MV-4-11 (cell line): Measurements from ENCODE around the gene ZNF689.

Experiments used
- DNase-seq: peaks from one replicate; lab custom pipeline; 2025; lab: John Stamatoyannopoulos, UW

ZNF689 gene

DNA sequence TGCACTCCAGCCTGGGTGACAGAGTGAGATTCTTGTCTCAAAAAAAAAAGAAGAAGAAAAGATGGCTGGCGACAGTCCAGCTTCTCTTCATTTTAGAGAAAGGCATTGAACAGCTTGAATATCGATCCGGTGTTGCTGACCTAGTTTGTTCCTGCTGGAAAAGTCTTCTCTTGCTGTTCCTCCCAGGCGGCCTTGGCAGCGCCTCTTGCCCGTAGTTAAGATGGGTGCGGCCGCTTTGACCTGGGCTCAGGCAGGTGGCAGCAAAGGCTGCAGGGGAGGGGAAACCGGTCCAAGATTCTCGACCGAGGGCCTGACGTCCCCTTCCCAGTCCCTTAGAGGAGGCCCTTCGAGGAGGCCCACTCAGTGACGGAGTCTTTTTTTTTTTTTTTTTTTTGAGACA lies 48.2 kb downstream of the ZNF689 start:
- DNase-seq: no peak

DNA sequence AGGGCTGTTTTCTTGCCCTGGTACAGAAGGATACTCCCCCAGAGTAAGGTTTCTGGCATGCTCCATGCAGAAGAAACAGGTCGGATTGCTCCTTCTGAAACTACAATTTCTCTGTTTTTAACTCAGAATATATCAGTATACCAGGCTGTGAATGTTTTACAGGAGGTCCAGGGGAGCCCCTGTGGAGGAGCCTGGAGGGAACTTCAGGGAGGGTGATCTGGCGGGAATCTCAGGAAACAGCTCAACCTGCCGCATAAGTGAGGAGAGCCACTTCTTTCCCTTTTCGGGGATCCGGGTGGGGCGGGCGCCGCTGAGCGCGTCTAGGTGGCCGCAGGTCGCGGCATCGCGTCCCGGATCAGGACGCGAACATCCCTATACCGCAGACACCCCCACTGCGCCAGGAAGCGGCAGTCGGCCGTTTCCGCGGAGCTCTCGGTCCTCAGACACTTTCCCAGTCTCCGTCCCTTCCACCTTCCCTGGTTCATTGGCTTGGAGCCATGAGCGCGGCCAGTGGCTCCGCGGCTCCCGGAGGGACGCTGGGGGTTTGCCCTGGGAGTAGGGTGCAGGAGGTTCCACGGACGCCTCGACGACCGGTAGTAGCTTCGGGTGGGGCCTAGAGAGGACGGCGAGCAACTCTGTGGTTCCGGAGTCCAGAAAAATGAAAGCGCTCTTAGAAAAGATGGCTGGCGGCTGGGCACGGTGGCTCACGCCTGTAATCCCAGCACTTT lies 48.9 kb downstream of the ZNF689 start:
- DNase-seq: no peak

DNA sequence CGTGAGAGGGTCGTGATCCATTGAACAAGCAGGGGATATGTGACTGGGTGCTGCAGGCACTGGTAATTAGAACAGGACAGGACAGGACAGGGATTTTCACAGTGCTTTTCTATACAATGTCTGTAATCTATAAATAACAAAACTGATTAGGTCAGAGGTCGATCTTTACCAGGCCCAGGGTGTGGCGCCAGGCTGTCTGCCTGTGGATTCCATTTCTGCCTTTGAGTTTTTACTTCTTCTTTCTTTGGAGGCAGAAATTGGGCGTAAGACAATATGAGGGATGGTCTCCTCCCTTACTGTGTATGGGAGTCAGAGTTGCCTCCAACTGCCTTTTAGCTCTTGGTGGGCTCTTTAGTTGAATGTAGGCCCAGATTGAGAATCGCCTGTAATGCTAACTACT lies 50.5 kb downstream of the ZNF689 start:
- peak; percentile 69 for DNase-seq

DNA sequence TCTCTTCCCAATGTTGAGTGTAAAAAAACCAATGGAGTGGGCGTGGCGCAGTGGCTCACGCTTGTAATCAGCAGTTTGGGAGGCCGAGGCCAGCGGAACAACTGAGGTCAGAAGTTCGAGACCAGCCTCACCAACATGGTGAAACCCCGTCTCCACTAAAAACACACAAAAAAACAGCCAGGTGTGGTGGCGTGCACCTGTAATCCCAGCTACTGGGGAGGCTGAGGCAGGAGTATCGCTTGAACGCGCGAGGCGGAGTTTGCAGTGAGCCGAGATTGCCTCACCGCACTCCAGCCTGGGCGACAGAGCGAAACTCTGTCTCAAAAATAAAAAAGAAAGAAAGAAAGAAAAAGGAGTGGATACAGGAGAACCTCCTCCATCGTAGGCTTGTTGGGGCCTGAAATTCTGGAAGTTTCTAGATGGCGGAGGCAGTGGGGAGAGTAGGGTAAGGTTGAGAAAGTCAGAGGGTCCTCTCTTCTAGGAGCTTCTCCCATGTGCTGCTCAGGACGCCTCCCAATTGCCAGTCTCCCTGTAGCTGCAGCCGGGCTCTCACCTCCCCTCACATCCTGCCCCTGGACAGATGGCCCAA lies 51.3 kb downstream of the ZNF689 start:
- DNase-seq: no peak

DNA sequence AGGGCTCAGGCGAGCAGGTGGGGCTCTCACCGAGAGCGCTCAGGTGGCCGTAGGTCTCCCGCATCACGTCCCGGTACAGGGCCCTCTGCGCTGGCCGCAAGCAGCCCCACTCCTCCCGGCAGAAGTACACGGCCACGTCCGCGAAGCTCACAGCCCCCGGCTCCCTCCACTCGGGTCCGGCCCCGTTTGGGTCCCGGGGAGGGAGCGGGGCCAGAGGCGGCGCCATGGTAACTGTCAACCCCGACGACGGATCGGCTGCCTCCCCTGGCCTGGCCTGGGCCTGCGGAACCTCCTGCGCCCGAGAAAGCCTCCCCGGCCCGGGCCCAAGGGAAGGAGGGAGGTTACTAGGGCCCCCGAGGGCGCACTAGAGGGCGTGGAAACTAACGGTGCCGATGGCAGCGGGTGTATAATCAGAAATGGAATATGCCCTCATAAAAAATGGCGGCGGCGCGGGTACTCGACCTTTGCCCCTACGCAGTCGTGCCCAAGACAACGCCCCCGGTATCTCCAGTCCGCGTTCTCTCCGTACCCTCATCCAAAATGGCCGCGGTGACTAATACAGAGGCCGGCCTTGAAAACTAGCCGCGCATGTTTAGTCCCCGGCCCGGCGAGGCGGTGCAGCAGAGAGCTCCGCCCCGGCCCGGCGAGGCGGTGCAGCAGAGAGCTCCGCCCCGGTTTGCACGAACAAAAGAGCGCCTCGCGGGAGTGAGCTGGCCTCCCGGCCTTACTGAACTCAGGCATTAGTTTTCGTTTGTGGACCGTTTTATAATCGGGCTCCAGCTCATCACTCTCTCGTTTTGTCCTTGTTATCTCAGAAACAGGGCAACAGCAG lies 52.0 kb downstream of the ZNF689 start, which contains the start of gene ZNF764:
Gene ZNF764 (minus strand): TSS at position 418 of the 832 bp plus-strand sequence. CDS start 192 bp downstream, at position 226.
- DNase-seq: peak; percentile 97

DNA sequence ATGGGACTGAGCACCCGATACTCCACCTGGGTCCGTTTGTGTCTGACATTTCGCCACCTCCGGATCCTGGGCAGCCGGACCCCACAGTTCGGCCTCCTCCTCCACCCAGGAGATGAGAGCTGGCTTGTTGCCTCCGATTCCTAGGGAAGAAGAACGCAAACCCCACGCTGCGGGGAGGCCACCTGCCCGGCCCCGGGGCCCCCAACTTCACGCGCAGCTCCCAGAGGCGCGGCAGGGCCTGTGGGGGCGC lies 52.6 kb downstream of the ZNF689 start:
- DNase-seq: no peak

DNA sequence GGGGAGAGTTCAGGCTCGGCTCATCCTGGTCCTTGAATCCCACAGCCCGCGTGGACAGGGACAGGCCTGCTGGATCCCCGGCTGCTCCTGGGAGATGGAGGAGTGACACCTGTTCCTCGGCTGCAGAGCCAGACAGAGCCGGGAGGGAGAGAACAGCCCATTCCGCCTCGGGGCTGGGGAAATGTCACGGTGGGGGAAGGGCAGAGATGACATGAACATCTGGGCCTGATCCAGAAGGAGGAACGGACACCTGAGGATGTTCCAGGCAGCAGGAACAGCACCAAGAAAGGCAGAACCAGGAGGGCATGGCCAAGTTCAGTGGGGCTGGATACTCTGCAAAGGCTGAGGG lies 54.1 kb downstream of the ZNF689 start:
- no peak for DNase-seq

DNA sequence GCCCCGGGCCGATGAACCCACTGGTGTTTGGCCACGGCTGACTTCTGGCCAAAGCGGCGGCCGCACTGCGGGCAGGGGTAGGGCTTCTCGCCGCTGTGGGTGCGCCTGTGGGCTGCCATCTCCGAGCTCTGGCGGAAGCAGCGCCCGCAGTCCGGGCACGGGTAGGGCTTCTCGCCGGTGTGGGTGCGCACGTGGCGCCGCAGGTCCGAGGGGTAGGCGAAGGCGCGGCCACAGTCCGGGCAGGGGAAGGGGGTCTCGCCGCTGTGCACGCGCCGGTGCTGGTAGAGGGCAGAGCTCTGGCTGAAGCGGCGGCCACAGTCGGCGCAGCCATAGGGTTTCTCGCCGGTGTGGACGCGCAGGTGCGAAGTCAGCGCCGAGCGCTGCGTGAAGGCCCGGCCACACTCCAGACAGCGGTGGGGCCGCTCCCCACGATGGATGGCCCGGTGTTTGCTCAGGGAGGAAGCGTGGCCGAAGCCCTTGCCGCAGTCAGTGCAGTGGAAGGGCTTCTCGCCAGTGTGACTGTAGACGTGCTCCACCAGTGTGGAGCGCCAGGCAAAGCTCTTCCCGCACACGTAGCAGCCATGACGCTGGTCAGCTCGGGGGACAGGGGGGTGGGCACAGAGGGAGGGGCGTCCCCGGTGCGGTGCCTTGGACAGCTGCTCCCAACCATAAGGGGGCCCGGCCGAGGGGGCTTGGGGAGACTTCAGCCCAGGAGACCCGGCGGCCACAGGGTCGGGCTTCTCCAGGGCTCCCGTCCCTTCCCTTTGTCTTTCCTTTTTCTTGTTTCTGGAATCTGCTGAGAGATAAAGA lies 54.7 kb downstream of the ZNF689 start:
- DNase-seq: no peak

DNA sequence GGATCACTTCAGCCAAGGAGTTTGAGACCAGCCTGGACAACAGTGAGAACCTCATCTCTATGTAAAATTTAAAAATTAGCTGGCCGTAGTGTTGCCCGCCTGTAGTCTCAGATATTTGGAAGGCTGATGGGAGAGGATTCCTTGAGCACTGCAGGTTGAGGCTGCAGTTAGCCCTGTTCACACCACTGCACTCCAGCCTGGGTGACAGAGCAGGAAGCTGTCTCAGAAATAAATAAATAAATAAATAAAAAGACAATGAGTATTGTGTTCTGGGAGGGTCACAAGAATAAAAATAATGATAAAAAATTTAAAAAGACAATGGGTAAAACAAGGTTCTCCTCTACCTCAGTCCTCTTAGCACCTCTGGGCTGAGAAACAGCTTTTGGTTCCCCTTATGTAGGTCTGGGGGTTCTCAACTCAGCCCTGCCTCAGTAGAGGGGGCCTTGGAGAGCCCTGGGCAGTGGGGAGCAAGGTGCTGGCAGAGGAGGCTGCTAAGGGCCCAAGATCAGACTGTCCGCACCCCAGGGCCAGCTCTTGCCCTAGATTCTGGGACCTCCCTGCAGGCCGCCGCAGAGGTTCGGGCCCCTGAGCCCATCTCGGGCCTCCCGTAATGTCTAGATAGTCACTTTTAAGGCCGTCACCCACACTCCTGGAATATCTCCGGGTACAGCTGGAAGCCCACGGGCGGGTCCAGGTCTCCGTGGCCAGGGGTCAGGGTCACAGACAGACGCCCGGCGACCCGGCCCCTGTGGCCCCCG lies 55.5 kb downstream of the ZNF689 start:
- DNase-seq: no peak

DNA sequence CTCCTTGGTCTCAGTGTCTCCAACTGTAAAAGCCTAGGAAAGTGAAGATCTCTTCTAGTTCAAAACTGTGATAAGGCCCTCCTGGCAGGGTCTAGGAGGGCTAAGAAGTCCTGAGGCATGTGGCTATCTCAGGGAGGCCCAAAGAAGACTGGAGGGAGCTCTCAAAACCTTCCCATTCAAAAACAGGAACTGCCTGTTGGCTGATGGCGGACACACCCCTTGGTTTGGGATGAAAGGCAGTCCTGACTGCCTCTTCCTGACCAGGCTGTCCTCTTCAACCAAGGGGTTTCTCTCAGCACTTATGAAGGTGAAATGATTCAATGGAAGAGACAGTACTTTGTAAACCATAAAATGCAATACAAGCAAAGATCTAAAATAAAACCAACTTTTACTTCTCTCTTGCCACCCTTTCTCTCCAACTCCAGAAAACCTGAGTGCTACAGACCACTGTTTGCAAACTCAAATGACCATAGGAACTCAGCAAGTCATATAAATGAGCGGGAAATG lies 56.7 kb downstream of the ZNF689 start:
- peak; percentile 39 for DNase-seq

DNA sequence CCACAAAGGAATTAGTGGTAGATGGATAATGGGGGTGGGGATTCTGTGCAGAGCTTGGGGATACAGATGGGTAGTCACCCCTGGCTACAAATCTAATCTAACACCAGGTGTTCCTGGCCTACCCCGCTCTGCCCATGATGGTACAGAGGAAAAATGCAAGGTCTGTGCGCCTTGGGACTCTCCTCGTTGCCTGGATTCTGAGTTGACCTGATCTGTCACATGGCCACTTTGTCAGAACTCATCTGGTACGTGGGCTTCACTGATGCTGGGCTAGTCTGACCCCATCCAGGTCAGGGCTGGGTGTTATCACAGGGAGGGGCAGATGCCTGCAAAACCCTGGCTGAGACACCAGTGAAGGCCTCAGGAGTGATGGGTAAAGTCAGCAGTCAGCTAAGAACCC lies 57.2 kb downstream of the ZNF689 start:
- no peak for DNase-seq
